GM18511 (cell line): ENCODE data around the gene ZNF324.

ENCODE experiments used
- ATAC-seq: cut with Tn5 transposase; IDR thresholded peaks from one replicate; pipeline ENCODE4 v1.9.1; 2021; ENCODE audit warnings: mild to moderate bottlenecking, moderate library complexity; ENCODE audit not compliant: unreplicated experiment

Gene ZNF324

GRCh38 chr19:58520257-58520599 is 53.3 kb downstream of the ZNF324 start:
- ATAC-seq = no peak

- no peak for ATAC-seq
Observed at GRCh38 chr19:58521651-58522050, 54.8 kb downstream of the ZNF324 start.

GRCh38 chr19:58522709-58523108 is 55.8 kb downstream of the ZNF324 start:
- no peak for ATAC-seq
